Activated T-helper 1 cell treated with anti-CD3 and anti-CD28 coated beads, Interleukin-12 subunit alpha, Interleukin-12 subunit beta, Interleukin-2, Interleukin-4 antibody, amounts not matched to agents 30 ng/mL and 10 ng/mL and 1 ng/mL, durations not matched to agents 14 hours and 24 hours and 36 hours (primary cell): ENCODE data around the gene SAXO1. TPM values are rescaled to one million over a fixed set of nuclear protein-coding genes. Genes with fewer than 3 reads are reported as not detected.
"Not testable (repeated sequence)": the region's sequence is repeated elsewhere in the genome, so short reads cannot be mapped to it uniquely, and the experiment has no call there.

Source experiments
- DNase-seq: peaks from one replicate; pipeline ENCODE4 v3.0.0; 2021; ENCODE audit warnings: low spot score
- H3K27ac Mint-ChIP-seq: one replicate; pipeline ENCODE4 v1.8.0; 2021; ENCODE audit warnings: mild to moderate bottlenecking, mixed read lengths
- H3K27me3 Mint-ChIP-seq: one replicate; pipeline ENCODE4 v1.8.0; 2022; ENCODE audit warnings: mild to moderate bottlenecking, moderate library complexity, mixed read lengths; ENCODE audit not compliant: insufficient read depth
- H3K36me3 Mint-ChIP-seq: one replicate; pipeline ENCODE4 v1.8.0; 2021; ENCODE audit warnings: low read depth, mixed read lengths
- H3K4me1 Mint-ChIP-seq: one replicate; pipeline ENCODE4 v1.8.0; 2021; ENCODE audit warnings: low read depth, mixed read lengths
- H3K4me3 Mint-ChIP-seq: one replicate; pipeline ENCODE4 v1.8.0; 2021; ENCODE audit warnings: mild to moderate bottlenecking, moderate library complexity, mixed read lengths
- H3K9me3 Mint-ChIP-seq: one replicate; pipeline ENCODE4 v1.8.0; 2021; ENCODE audit warnings: mixed read lengths
- intact Hi-C: fragments of 100-400 bp; cut with micrococcal nuclease; formaldehyde crosslinking; loops from one replicate; pipeline ENCODE4 v1.15.1; 2024
- total RNA-seq: library from RNA; stranded (reverse); gene quantifications from 2 replicates; pipeline ENCODE4 v1.2.3, GENCODE V29; 2022

Gene SAXO1
- total RNA-seq, 1 donor from 2014 or later = not detected

DNA sequence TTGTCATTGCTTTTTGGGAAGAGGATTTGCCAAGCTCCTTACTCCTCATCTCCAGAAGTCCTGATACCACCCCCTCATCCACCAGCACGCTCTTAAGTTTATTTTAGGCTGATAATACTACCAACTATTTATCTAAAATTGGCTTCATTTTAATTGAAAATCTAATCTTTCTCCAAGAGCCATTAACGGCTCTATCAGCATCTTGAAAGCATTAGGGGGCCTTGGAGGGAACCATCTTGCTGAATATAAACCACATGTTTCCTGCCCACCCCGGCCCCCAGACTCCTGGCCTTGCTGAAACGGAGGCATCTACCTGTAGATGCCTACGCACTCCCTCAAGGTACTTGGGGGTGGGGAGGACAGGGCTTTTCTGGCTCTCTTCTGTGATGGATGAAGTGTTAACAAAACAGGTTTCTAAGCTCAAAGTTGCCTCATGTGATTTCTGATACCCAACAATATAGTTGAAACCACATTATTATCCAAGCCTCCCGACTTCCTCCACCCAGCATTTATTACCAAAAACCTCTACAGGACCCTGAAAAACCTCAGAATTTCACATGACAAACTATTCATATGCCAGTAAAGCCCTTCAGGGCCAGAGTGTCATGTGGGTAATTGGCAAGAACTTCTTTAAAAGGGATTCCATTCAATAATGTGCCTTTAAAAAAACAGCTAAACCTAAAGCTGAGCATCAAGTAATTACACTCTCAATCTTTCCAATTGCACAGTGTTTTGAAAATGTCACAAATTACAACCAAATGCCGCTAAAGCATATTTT, 96.7 kb downstream of the SAXO1 start:
- Mint-ChIP-seq H3K4me1 (no peaks in the 10 kb centered on the region), H3K27ac (no peak overlapping the region), H3K27me3 (peaks cover 2% of the 10 kb centered on the region), H3K9me3 (no peaks in the 10 kb centered on the region), H3K36me3 (no peaks in the 10 kb centered on the region), H3K4me3 (no peak overlapping the region)
- intact Hi-C loops = no loop called here
- DNase-seq = no peak

DNA sequence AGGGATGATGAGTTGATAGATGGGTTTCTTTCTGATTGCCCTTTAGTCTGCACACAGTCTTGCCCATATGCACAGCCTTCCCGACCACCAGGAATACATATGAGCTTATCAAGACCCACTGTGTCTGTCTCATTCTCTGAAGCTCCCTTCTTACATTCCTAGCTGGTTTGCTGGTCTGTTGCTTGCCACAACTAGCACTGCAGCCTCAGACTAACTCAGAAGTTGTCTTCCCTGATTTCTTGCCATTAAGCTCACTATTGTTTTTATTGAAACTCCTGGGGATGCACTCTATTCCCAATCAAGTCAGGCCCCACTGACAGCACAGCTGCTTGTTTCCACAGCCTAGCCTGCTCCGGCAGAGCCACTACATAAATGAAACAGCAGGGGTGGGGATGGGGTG, 97.5 kb downstream of the SAXO1 start:
- Mint-ChIP-seq H3K4me3 (no peak overlapping the region), H3K27ac (no peak overlapping the region), H3K27me3 (peaks cover 2% of the 10 kb centered on the region), H3K9me3 (no peaks in the 10 kb centered on the region), H3K36me3 (no peaks in the 10 kb centered on the region), H3K4me1 (no peaks in the 10 kb centered on the region)
- intact Hi-C loops = no loop called here
- no peak for DNase-seq

DNA sequence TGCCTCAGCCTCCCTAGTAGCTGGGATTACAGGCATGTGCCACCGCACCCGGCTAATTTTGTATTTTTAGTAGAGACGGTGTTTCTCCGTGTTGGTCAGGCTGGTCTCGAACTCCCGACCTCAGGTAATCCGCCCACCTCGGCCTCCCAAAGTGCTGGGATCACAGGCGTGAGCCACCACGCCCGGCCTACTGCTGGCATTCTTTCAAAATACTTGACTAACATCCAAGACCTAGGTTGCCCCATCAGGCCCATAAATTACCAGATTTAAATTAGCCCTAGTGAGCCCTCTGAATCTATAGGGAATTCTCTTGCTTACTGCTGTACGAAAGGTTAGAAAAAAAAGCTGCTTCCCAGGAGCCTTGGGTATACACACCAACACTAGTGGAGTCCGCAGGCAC, 102.4 kb downstream of the SAXO1 start:
- H3K9me3 Mint-ChIP-seq, H3K27me3 Mint-ChIP-seq, H3K36me3 Mint-ChIP-seq, intact Hi-C loops, H3K4me1 Mint-ChIP-seq, DNase-seq, H3K4me3 Mint-ChIP-seq, H3K27ac Mint-ChIP-seq: not testable (repeated sequence)

DNA sequence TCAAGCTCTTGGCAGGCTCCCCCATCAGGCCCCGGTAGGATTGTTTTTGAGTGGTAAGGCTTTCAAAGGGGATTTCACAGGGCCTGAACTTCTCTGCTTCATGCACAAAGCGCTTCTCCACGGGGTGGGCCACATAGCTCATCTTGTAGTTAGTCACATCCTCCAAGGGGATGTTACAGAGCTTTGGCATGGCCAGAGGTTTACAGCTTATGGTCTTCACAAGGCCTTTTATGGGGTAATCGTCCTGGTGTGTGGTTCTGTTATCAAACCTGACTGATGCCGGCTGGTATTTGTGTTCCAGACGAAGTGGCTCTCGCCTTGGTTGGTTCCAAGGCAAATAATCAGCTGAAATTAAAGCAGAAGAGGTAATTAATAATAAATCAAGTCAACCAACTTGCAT, 104.3 kb downstream of the SAXO1 start:
- H3K9me3 Mint-ChIP-seq = no peaks in the 10 kb centered on the region
- no peaks in the 10 kb centered on the region for H3K27me3 Mint-ChIP-seq
- H3K27ac Mint-ChIP-seq = no peak overlapping the region
- H3K4me1 Mint-ChIP-seq = no peaks in the 10 kb centered on the region
- intact Hi-C loops = no loop called here
- H3K4me3 Mint-ChIP-seq = no peak overlapping the region
- H3K36me3 Mint-ChIP-seq = no peaks in the 10 kb centered on the region
- DNase-seq = no peak

DNA sequence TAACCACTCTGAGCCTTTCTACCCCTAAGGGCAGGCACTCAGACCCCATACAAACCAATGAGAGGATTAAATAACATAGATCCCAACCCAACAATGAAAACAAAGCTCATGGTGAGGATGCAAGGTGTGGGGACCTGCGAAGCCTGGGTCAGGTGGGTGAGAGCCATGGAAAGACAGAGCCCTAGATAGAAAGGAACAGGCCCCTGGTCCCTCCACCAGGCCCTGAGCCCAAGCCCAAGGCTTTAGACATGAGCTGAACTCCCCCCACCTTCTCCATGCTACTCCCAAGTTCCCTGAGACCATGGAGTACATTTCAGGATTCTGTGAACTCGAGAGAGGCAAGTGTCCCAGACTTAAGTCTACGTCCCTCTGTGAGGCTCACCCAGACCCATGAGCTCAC, 106.5 kb downstream of the SAXO1 start:
- Mint-ChIP-seq H3K27ac (no peak overlapping the region), H3K4me1 (no peaks in the 10 kb centered on the region), H3K27me3 (no peaks in the 10 kb centered on the region), H3K9me3 (no peaks in the 10 kb centered on the region), H3K36me3 (no peaks in the 10 kb centered on the region), H3K4me3 (no peak overlapping the region)
- intact Hi-C loops = no loop called here
- DNase-seq = no peak

DNA sequence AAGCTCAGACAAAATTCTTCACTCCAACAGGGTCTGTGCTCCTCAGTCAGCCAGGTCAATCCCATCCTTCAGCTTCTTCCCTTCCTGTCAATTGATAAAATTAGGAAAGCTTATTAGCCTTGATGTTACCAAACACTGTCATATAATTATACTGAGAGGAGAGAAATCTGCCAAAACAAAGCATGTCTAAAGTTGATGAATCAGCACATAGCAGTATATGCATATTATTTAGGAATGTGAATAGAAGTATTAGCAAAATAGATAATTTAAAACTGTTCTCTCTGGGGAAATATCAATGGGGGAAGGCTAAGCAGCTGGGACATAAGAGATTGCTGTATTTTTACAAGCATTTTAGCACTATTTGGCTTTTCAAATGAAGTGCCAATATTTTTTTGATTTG, 107.1 kb downstream of the SAXO1 start:
- Mint-ChIP-seq H3K27ac (no peak overlapping the region), H3K4me3 (no peak overlapping the region), H3K4me1 (no peaks in the 10 kb centered on the region), H3K27me3 (no peaks in the 10 kb centered on the region), H3K9me3 (no peaks in the 10 kb centered on the region), H3K36me3 (no peaks in the 10 kb centered on the region)
- intact Hi-C loops = no loop called here
- no peak for DNase-seq

DNA sequence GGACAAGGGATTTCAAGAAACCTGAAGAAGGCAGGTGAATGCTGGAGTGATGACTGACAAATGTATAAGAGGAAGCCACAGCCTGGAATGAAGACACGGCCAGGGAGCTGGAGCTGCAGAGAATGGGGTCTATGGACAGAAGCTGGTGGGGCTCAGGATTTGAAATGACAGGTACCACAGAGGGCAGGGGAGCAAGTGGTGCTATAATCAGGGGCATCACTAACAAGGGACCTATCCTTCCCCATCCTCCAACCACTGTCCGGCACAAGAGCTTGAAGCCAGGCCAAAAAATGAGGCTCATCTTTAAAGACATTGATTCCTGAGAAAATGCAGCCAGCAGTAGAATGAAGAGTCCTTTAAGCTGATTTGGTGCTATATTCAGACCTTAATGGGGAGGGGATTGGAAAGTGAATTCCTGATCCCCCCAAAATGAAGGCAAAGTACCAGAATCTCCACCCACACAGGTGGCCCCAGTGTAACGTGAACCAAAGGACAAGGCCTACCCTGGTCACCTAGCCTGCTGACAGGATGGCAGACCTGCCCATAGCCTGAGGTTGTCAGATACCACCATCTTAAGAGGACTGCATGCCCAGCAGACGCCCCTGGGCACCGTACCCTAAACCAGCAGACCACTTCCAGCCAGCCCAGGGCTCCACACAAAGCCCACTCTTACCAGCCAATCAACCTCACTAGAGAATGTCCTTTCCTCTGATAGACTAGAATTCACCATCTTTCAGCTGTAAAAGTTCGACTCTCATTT, 109.2 kb downstream of the SAXO1 start:
- intact Hi-C loops = no loop called here
- no peak for DNase-seq
- Mint-ChIP-seq H3K36me3 (no peaks in the 10 kb centered on the region), H3K27ac (no peak overlapping the region), H3K27me3 (peaks cover 2% of the 10 kb centered on the region), H3K4me1 (no peaks in the 10 kb centered on the region), H3K9me3 (no peaks in the 10 kb centered on the region), H3K4me3 (no peak overlapping the region)

DNA sequence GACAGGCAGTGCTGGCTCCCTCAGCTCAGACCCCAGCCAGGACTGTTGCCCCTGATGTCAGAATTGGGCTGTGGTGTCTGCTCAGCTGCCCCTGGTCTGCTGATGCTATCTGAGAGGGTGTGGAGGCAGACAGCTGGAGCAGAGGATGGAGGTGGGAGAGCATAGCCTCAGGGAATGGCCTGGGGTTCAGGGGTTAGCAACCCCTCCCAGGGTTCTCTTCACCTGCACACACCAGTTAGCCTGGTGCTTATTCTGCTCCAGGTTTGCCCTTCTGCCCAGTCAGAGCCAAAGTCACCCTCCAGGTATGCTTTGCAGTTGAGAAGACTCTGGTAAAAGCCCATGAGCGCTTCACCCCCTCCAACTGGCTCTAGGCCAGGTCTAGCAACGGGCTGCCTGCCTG, 109.8 kb downstream of the SAXO1 start:
- DNase-seq = no peak
- Mint-ChIP-seq H3K36me3 (no peaks in the 10 kb centered on the region), H3K27me3 (peaks cover 4% of the 10 kb centered on the region), H3K4me3 (no peak overlapping the region), H3K27ac (no peak overlapping the region), H3K4me1 (no peaks in the 10 kb centered on the region), H3K9me3 (no peaks in the 10 kb centered on the region)
- intact Hi-C loops = no loop called here

DNA sequence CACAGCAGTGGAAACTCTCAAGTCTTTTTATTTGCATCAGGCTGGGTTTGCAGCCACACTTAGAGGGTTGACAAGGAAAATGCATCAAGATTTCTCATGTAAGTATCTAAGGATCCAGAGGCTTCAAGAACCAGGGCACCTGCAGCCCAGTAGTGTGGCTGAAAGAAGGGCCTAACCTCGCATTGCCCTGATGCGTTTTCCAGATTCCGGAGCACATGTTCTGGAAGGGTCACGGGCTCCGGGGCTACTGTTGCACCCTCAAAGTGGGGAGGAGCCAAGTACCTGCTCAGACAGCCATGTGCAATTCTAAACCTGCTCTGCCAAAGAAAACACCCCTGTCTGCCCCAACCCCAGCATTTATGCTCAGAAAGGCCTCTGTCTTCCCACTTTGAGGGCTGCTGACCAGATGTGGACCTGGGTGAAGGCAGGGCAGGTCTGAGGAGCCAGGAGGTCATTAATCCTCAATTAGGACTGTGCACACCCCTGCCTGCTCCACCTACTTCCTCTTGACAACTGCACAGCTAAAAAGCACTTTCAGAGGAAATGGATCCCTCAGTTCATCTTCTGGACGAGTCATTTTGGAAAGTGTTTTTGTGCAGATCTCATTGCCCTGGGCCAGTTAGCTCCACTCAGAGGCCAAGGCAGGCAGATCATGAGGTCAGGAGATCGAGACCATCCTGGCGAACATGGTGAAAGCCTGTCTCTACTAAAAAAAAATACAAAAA, 110.7 kb downstream of the SAXO1 start:
- Mint-ChIP-seq H3K4me3 (no peak overlapping the region), H3K9me3 (no peaks in the 10 kb centered on the region)
- intact Hi-C loops = no loop called here

DNA sequence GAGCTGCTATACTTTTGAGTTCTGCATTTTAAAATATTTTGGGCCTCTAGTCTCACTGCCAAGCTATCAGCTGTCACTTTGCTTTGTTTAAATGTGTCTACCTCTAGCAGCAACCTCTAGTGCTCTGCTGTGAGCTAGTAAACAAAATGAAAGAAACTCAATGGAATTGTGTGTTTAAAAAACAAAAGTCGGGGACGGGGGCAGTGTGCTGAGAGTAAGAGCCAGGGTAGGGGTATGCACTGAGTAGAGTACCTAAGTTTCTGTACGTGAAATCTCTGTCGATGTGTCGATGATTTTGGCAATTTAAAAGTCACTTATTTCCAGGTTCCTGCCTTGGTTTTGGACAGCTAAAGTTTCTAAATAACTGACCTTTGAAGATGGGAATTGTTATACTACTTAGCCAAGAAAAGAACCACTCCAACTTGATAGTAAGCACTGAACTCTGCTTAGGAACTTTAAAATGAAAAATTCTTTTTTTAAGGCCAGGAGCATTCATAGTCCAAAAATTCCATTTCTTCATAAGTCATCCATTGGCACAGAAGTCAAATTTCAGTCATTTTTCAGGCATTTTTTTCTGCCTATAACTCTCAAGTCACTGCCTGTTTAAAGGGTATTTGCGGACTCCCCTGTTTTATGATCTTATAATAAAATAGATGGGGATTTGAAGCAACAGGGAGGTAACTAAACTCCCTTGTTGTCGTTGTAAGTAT, 111.5 kb downstream of the SAXO1 start:
- Mint-ChIP-seq H3K27ac (no peak overlapping the region), H3K36me3 (no peaks in the 10 kb centered on the region), H3K27me3 (peaks cover 4% of the 10 kb centered on the region), H3K4me3 (no peak overlapping the region), H3K9me3 (no peaks in the 10 kb centered on the region), H3K4me1 (no peaks in the 10 kb centered on the region)
- intact Hi-C loops = no loop called here
- DNase-seq = no peak

More for the DNA sequence above, 110.7 kb downstream of the SAXO1 start:
- no peak for DNase-seq
- no peak overlapping the region for H3K27ac Mint-ChIP-seq
- no peaks in the 10 kb centered on the region for H3K4me1 Mint-ChIP-seq
- H3K36me3 Mint-ChIP-seq = no peaks in the 10 kb centered on the region
- peaks cover 4% of the 10 kb centered on the region for H3K27me3 Mint-ChIP-seq

DNA sequence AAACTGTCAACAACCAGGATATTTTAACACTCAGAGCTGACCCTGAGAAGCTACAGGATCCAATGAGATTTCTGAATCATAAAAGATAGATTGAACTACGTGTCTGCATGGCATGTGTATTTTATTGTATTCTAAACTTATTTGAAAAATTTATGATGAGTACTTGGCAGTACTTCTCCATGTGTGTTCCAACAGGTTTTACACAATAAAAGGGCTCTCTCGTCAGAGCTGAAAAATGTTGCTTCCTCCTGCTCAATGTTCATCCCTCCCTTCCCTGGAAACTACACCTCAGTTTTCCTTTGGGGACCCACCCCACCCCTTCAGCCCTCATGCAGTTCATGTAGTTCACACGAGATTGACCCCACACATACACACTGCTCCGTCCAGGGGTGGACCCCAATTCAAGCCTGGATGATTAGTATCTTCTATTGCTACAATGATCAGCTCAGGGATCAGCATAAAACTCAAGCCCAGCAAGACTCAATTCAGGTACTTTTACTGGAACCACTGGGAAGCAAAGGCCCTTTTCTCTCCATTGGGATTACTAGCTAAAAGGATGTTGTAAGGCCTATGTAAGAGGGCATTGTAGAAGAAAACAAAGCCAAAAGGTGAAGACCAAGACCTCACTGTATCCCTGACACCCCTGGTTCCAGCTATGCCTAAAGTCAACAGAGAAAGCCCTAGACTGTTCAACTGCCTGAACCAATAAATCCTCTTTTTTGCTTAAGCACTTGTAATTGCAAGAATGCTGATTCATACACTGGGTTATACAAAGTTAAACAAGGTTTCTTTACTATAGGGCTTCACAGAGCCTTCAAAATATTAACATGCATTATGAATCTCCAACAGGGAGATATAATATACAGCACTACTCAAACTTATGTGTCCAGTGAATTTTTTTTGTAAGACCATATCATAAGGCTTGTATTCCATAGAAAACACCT, 112.6 kb downstream of the SAXO1 start:
- no peak overlapping the region for H3K4me3 Mint-ChIP-seq

More for the DNA sequence above, 112.6 kb downstream of the SAXO1 start:
- DNase-seq = no peak
- no peak overlapping the region for H3K27ac Mint-ChIP-seq
- peaks cover 4% of the 10 kb centered on the region for H3K27me3 Mint-ChIP-seq
- no peaks in the 10 kb centered on the region for H3K9me3 Mint-ChIP-seq
- H3K4me1 Mint-ChIP-seq = no peaks in the 10 kb centered on the region
- no peaks in the 10 kb centered on the region for H3K36me3 Mint-ChIP-seq
- intact Hi-C loops = no loop called here
